ENCODE data around the gene CDK8. TPM values are rescaled to one million over a fixed set of nuclear protein-coding genes. Genes with fewer than 3 reads are reported as not detected.
"Not testable (repeated sequence)": the region's sequence is repeated elsewhere in the genome, so short reads cannot be mapped to it uniquely, and the experiment has no call there.

The CDK8 gene
- total RNA-seq, 1 donor from 2014 or later, result 11.2 TPM

GRCh38 chr13:26236296-26236695 is 17.6 kb upstream of the CDK8 start:
- Histone ChIP-seq H3K4me3 (no peak overlapping the region), H3K4me1 (no peaks in the 10 kb centered on the region), H3K36me3 (no peaks in the 10 kb centered on the region), H3K27me3 (no peaks in the 10 kb centered on the region), H3K27ac (no peak overlapping the region), H3K9me3 (no peaks in the 10 kb centered on the region)
- DNase-seq (no peak), ATAC-seq (no peak)
- TF ChIP-seq CTCF (IDR thresholded peaks at IDR 0.05), result no peak
- intact Hi-C loops (cut with DNase I), result no loop called here

- no peak for DNase-seq
- no peak for TF ChIP-seq CTCF (IDR thresholded peaks at IDR 0.05)
- Histone ChIP-seq H3K27me3 (no peaks in the 10 kb centered on the region), H3K9me3 (no peaks in the 10 kb centered on the region), H3K4me1 (no peaks in the 10 kb centered on the region), H3K27ac (no peak overlapping the region), H3K36me3 (no peaks in the 10 kb centered on the region), H3K4me3 (no peak overlapping the region)
- intact Hi-C loops (cut with DNase I), result no loop called here
- no peak for ATAC-seq
Observed at GRCh38 chr13:26246154-26246553, 7.8 kb upstream of the CDK8 start.

GRCh38 chr13:26247011-26247410 is 6.9 kb upstream of the CDK8 start:
- intact Hi-C loops (cut with DNase I), result no loop called here
- Histone ChIP-seq H3K4me1 (no peaks in the 10 kb centered on the region), H3K27me3 (no peaks in the 10 kb centered on the region), H3K36me3 (no peaks in the 10 kb centered on the region), H3K27ac (no peak overlapping the region), H3K9me3 (no peaks in the 10 kb centered on the region), H3K4me3 (no peak overlapping the region)
- DNase-seq, result no peak
- ATAC-seq, result no peak
- TF ChIP-seq CTCF (IDR thresholded peaks at IDR 0.05), result no peak

- TF ChIP-seq CTCF (IDR thresholded peaks at IDR 0.05), result no peak
- Histone ChIP-seq H3K36me3 (no peaks in the 10 kb centered on the region), H3K27ac (no peak overlapping the region), H3K27me3 (no peaks in the 10 kb centered on the region), H3K9me3 (no peaks in the 10 kb centered on the region), H3K4me1 (no peaks in the 10 kb centered on the region), H3K4me3 (no peak overlapping the region)
- DNase-seq (no peak), ATAC-seq (no peak)
- intact Hi-C loops (cut with DNase I), result no loop called here
Observed at GRCh38 chr13:26247608-26248007, 6.3 kb upstream of the CDK8 start.

GRCh38 chr13:26249551-26249950 is 4.4 kb upstream of the CDK8 start:
- Histone ChIP-seq H3K4me1 (no peaks in the 10 kb centered on the region), H3K4me3 (no peak overlapping the region), H3K9me3 (no peaks in the 10 kb centered on the region), H3K27me3 (no peaks in the 10 kb centered on the region), H3K36me3 (no peaks in the 10 kb centered on the region), H3K27ac (no peak overlapping the region)
- intact Hi-C loops (cut with DNase I), result no loop called here
- DNase-seq, result no peak
- ATAC-seq, result no peak
- TF ChIP-seq CTCF (IDR thresholded peaks at IDR 0.05), result no peak

- H3K27me3 ChIP-seq; intact Hi-C loops (cut with DNase I); H3K27ac ChIP-seq; DNase-seq; H3K9me3 ChIP-seq; H3K36me3 ChIP-seq; H3K4me3 ChIP-seq; ATAC-seq: not testable (repeated sequence)
- H3K4me1 ChIP-seq, result peaks cover 18% of the 10 kb centered on the region
Observed at GRCh38 chr13:26252006-26252405, 1.9 kb upstream of the CDK8 start.

All from upper lobe of right lung (tissue), 1 donor.